Neutrophil (primary cell): Measurements from ENCODE around the gene DCLK1.

Experiments
- H3K27ac ChIP-seq: fragments of 200-600 bp; sonication (generic); 2 replicates; pipeline ENCODE4 v1.5.1; 2016; ENCODE audit warnings: mild to moderate bottlenecking, moderate library complexity
- H3K27me3 ChIP-seq: fragments of 200-600 bp; sonication (generic); 2 replicates; pipeline ENCODE4 v1.6.0; 2016; ENCODE audit warnings: mild to moderate bottlenecking
- H3K36me3 ChIP-seq: fragments of 200-600 bp; sonication (generic); 2 replicates; pipeline ENCODE4 v1.5.1; 2017
- H3K4me1 ChIP-seq, 2 experiments: fragments of 200-600 bp in 1 of 2; sonication (generic) in 1 of 2; 1 replicate in 1 of 2; 2 replicates in 1 of 2; pipeline versions ENCODE4 v1.5.1 to v1.6.1; 2013 to 2016; ENCODE audit warnings: low read depth in 1 of 2, low read length in 1 of 2, mild to moderate bottlenecking in 1 of 2, moderate library complexity in 1 of 2; ENCODE audit not compliant: control insufficient read depth in 1 of 2, insufficient read depth in 1 of 2
- H3K4me3 ChIP-seq, 2 experiments: fragments of 200-600 bp in 1 of 2; sonication (generic) in 1 of 2; 1 replicate in 1 of 2; 2 replicates in 1 of 2; pipeline ENCODE4 v1.5.1; 2013 to 2016; ENCODE audit warnings: low read depth in 1 of 2, low read length in 1 of 2, mild to moderate bottlenecking in 1 of 2, moderate library complexity in 1 of 2
- H3K9me3 ChIP-seq: fragments of 200-600 bp; sonication (generic); 2 replicates; pipeline ENCODE4 v1.5.1; 2016
- CTCF ChIP-seq: fragments of 200-600 bp; sonication (generic); IDR thresholded peaks from 2 replicates; pipeline ENCODE4 v1.5.1; 2016; ENCODE audit warnings: antibody characterized with exemption

Gene DCLK1

GRCh38 chr13:35744144-35744543 is 387.0 kb downstream of the DCLK1 start:
- Histone ChIP-seq H3K4me3 (no peak overlapping the region), H3K4me1 (no peaks in the 10 kb centered on the region), H3K36me3 (no peaks in the 10 kb centered on the region), H3K27me3 (no peaks in the 10 kb centered on the region), H3K9me3 (no peaks in the 10 kb centered on the region), H3K27ac (no peak overlapping the region)
- no peak for TF ChIP-seq CTCF

DNA sequence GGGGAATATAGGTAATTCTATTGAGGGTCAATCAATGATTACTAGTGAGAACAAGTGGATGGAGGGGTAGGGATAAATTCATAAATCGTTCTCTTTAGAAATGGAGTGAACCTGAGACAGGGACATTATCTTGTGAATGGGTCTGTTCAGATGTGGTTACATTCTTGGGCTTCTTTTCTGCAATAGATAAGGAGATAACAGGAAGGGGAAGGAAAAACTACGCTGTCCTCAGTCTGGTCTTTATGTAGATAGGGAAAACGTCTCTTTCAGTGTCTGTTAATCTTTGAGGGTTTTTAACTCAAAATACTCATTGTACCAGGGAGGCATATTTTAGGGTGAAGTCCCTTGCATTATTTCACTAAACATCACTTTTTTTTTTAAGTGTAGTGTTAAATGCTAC is 388.0 kb downstream of the DCLK1 start:
- TF ChIP-seq CTCF: no peak
- Histone ChIP-seq H3K27me3 (no peaks in the 10 kb centered on the region), H3K4me3 (no peak overlapping the region), H3K36me3 (no peaks in the 10 kb centered on the region), H3K4me1 (no peaks in the 10 kb centered on the region), H3K27ac (no peak overlapping the region), H3K9me3 (no peaks in the 10 kb centered on the region)

GRCh38 chr13:35741657-35742056 is 389.5 kb downstream of the DCLK1 start:
- Histone ChIP-seq H3K4me3 (no peak overlapping the region), H3K27ac (no peak overlapping the region), H3K9me3 (no peaks in the 10 kb centered on the region), H3K27me3 (no peaks in the 10 kb centered on the region), H3K4me1 (no peaks in the 10 kb centered on the region), H3K36me3 (no peaks in the 10 kb centered on the region)
- no peak for TF ChIP-seq CTCF

DNA sequence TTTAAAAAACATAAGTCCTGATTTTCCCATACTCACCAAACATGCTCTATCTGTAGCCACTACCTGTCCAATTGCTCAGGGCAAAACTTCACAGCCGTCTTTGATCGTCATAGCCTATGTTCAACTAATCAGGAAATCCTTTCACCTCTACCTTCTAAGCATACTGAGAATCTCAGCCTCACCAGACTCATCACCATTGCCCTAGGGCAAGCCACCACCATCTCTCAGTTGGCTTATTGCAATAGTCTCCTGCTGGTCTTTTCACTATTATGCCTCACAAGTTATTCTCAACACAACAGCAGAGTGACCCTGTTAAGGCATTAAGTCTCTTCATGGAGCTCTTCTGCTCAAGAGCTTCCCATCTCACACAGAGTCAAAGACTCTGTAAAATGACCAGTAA is 394.3 kb downstream of the DCLK1 start:
- no peak overlapping the region for H3K27ac ChIP-seq
- no peak overlapping the region for H3K4me3 ChIP-seq
- no peak for TF ChIP-seq CTCF
- H3K36me3 ChIP-seq: no peaks in the 10 kb centered on the region
- no peaks in the 10 kb centered on the region for H3K9me3 ChIP-seq
- H3K4me1 ChIP-seq: no peaks in the 10 kb centered on the region
- no peaks in the 10 kb centered on the region for H3K27me3 ChIP-seq

- Histone ChIP-seq H3K4me1 (no peaks in the 10 kb centered on the region), H3K36me3 (no peaks in the 10 kb centered on the region), H3K27ac (no peak overlapping the region), H3K9me3 (no peaks in the 10 kb centered on the region), H3K27me3 (no peaks in the 10 kb centered on the region), H3K4me3 (no peak overlapping the region)
- TF ChIP-seq CTCF: no peak
Observed at GRCh38 chr13:35733827-35734226, 397.4 kb downstream of the DCLK1 start.

DNA sequence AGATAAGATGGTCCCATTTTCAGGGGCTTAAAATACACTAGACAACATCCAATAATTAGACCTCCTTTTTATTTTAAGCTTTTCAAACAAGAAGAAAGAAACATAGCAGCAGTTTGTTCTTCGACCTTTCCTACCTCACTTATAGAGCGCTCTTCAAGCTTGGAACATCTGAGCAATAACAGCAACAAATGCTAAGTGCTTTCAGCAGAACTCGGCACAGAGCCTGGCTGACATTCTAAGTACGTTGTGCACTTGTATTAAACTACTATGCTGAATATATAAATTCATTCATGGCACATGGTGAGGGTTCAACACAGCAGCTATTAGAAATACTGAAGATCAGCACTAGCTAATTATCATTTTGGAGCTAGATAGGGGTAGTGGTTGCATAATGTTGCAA is 398.6 kb downstream of the DCLK1 start:
- Histone ChIP-seq H3K4me3 (no peak overlapping the region), H3K27me3 (no peaks in the 10 kb centered on the region), H3K9me3 (no peaks in the 10 kb centered on the region), H3K27ac (no peak overlapping the region), H3K4me1 (no peaks in the 10 kb centered on the region), H3K36me3 (no peaks in the 10 kb centered on the region)
- TF ChIP-seq CTCF: no peak
